GM12891 (cell line): ENCODE results near the gene MPPED2.

Experiments
- PAX5 ChIP-seq: IDR thresholded peaks from 2 replicates; pipeline ENCODE4 v1.6.1; 2011; ENCODE audit warnings: low read length, moderate library complexity, mild to moderate bottlenecking; ENCODE audit not compliant: insufficient read depth, severe bottlenecking
- POLR2A ChIP-seq: IDR thresholded peaks from 2 replicates; pipeline ENCODE4 v1.6.1; 2011; ENCODE audit warnings: low read depth, low read length, control low read depth
- POLR2AphosphoS5 ChIP-seq: IDR thresholded peaks from 2 replicates; pipeline ENCODE4 v1.6.1; 2011; ENCODE audit warnings: low read depth, low read length, control low read depth
- SPI1 ChIP-seq: IDR thresholded peaks from 2 replicates; pipeline ENCODE4 v1.6.1; 2011; ENCODE audit warnings: low read depth, low read length, control low read depth
- TAF1 ChIP-seq: IDR thresholded peaks from 2 replicates; pipeline ENCODE4 v1.6.1; 2011; ENCODE audit warnings: low read depth, low read length, control low read depth

GRCh38 chr11:30619767-30620166 is 33.6 kb upstream of the MPPED2 start:
- TF ChIP-seq POLR2AphosphoS5 (no peak), POLR2A (no peak), PAX5 (no peak), SPI1 (no peak), TAF1 (no peak)
